Embryonic facial prominence (tissue), 1 donor: ENCODE data around the gene HIVEP1.

Source experiments
- DNase-seq: peaks from one replicate; pipeline ENCODE4 v3.0.0-alpha.2; 2016; ENCODE audit errors: extremely low spot score

The HIVEP1 gene

GRCh38 chr6:12048609-12049008 is 36.5 kb downstream of the HIVEP1 start:
- no peak for DNase-seq

GRCh38 chr6:12049165-12049564 is 37.1 kb downstream of the HIVEP1 start:
- DNase-seq: no peak

DNA sequence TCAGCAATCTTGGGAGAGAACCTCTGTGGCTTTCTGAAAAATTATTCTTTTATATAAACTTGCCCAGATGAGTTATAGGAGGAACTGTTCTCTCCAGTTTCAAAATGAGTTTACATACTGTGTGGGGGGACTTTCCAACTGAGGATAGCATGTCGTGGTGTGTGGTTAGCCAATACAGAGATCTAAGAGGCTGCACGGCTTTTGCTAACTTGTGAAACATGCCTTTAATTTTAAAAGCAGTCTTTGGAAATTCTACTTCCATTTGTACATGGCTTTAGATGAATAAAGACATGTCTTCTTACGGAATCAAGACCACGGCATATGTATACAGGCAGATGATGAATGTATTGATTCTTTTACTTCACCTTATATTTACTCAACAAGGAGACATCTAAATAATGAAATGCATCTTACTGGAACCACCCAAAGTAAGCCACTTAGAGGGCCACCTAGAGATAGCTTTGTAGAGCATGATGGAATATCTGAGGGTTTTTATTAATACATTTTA is 39.8 kb downstream of the HIVEP1 start:
- DNase-seq: peak; percentile 29

GRCh38 chr6:12058172-12058961 is 46.3 kb downstream of the HIVEP1 start:
- no peak for DNase-seq

DNA sequence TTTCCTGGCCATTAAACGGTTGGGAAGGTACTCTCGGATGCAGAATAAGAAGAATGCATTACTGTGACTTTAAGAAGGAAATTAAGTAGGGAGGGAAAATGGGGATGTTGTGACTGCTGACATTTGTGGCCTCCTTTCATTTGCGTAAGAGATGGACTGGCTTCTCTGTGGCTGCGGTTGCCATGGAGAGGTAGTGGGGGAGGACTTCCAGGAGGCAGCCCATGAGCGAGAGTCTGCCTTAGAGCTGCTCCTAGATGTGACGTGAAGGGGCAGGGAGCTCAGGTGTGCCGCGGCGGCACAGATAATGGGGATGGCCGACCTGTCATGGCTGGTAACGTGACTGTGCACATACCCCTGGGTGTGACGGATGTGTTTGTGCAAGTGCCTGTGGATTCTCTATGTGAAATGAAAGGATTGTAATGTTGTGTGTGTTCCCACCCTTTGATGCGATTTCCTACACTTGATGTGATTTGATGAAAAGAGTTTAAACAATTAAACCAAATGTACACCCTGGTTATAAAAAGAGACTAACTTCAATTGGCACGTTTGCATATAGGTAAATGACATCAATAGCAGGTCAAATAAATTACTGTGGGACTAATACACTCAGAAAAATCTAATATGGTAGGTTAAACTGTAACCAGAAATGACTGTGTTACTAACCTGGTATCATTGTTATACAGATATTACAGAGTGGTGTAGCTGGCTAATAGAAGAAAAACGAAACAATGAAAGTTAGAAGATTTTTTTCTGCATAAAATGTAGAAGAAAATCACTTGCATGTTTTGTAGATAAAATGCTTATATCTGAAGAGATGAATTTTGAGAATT is 48.9 kb downstream of the HIVEP1 start:
- DNase-seq: peak; percentile 12

- DNase-seq: no peak
Observed at GRCh38 chr6:12062605-12063004, 50.5 kb downstream of the HIVEP1 start.

DNA sequence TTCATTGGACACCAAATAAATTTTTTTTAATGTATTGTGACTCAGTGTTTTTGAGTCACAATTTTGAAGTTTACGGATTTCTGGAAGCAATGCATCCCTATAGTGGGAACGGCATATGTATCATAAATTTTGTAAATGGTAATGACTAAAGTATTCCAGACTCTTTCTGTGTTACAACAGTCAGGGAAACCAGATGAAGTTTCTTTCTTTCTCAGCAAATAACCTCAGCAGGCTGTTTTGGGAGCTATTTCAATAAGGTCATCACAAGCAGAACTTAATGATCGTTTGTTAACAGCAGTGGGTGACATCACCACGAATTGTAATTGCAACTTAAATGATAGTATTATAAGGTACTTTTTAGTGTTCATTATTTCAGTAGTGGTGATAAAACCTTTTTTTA is 52.0 kb downstream of the HIVEP1 start:
- no peak for DNase-seq

DNA sequence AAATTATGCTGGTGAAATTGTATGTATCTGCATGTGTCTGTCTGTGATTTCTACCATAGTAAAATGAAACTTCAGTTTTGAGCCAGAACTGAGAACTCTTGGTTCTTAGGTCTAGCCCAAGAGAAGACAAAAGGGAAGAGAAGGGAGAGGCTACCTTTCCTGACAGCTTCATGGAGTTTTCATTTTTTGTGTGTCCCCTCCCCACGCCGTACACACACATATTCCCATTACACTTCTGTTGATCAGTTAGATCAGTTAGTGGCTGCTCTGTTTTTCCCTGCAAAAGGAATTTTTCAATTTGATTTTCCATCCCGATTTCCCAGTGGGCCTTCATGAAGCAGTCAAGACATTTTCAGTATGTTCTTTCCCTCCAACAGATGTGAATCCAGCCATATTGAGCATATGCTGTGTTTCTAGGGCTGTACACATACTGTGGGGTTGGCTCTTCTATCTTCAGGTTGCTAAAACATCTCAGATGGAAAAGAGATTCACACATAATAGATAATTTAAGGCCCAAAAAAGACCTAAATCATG is 52.5 kb downstream of the HIVEP1 start:
- DNase-seq: no peak

DNA sequence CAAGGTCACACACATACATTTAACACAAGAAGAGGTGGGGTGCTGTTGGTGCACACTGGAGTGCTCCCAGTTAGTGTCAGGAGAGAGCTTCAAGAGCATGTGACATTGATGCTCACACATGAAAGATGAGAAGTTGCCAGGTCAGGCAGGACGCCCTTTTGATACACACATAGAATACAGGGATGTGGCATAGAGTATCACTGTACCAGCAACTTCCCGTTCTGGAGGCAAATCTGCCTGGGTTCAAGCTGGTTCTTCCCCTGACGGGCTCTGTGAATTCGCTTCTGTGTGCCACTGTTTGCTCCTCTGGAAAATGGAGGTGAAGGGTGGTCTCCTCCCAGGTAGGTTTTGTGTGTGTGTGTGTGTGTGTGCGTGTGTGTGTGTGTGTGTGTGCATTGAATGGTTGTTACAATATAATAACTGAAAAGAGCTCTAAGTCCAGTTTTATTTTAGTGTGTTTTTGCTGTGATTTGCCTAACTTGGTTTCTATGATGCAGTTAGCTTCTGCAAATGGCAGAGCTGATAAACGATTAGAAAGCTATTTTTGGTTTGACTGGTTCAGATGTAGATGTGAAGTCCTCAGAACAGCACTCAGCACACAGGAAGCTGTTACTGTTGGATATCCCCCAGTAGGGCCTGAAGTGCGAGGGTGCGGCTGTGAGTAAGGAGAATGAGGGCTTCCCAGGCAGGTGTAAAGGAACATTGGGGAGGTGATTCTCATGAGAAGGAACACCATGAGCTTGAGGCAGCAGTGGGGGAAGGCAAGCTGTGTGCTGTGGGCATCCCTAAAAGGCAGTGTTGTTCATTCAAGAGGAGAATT is 53.4 kb downstream of the HIVEP1 start:
- no peak for DNase-seq

DNA sequence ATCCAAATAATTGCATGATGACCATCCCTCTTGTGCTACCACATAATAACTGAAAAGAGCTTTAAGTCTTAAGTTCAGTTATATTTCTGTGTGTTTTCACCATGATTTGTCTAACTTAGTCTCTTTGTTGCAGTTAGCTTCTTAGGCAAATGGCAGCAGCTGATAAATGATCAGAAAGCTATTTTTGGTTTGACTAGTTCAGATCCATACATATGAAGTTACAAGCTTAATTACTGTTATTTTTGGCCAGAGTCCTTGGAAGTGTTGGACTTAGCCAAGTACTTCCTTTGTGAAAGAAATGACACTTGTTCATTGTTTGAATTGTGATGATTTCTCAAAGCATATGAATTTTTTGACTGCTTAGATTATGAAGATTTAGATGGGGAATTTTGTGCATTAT is 54.2 kb downstream of the HIVEP1 start:
- no peak for DNase-seq

DNA sequence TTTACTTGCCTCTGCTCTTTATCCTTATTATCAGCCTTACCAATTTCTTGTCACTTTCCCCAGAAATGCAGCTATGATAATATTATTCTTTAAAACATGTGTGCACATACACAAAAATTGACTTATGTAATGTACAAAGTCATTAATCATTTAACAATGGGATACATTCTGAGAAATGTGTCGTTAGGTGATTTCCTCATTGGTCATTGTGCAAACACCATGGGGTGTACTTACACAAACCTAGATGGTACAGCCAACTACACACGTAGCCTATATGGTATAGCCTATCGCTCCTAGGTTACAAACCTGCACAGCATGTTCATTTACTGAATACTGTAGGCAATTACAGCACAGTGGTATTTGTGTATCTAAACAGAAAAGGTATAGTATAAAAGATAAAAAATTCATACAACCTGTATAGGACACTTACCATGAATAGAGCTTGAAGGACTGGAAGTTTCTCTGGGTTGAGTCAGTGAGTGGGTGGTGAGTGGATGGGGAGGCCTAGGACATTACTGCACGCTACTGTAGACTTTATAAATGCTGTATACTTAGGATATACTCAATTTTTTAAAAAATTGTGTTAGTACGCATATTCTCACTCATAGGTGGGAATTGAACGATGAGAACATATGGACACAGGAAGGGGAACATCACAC is 56.9 kb downstream of the HIVEP1 start:
- DNase-seq: no peak

DNA sequence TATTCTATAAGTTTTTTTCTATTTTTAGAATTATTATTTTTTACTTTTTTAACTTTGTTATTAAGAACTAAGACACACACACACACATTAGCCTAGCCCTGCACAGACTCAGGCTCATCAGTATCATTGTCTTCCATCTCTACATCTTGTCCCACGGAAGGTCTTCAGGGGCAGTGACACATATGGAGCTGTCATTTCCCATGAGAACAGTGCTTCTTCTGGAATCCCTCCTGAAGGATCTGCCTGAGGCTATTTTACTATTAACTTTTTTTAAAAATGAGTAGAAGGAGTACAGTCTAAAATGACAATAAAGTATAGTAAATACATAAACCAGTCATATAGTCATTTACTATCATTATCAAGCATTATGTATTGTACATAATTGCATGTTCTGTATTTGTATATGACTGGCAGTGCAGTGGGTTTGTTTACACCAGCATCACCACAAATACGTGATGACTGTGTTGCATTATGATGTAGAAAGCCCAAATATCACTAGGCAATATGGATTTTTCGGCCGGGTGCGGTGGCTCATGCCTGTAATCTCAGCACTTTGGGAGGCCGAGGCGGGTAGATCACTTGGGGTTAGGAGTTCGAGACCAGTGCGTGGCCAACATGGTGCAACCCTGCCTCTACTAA is 57.9 kb downstream of the HIVEP1 start:
- no peak for DNase-seq

- DNase-seq: no peak
Observed at GRCh38 chr6:12071064-12071615, 59.0 kb downstream of the HIVEP1 start.

DNA sequence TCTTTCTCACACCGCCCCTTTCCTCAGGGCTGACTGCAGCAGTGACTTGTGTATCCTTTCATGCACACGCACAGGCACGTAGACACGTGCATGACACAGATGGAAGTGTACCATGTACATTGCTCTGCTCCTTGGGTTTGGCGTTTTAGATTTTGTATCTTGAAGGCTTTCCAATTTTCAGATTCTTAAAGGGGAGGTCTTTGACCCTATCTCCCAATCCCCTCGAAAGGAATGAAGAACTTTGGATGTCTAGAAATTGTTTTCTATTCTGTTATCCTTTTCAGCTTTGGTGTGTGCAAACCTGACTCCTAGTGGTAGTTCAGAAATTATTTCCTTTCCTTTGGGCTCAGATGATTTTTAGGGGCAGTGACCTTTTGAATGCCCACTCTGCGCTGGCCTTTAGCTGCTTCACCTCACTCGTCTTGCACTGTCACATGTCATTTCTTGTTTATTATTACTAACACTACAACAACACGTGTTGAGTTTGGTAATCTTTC is 63.0 kb downstream of the HIVEP1 start:
- no peak for DNase-seq

- no peak for DNase-seq
Observed at GRCh38 chr6:12077021-12077710, 65.1 kb downstream of the HIVEP1 start.

DNA sequence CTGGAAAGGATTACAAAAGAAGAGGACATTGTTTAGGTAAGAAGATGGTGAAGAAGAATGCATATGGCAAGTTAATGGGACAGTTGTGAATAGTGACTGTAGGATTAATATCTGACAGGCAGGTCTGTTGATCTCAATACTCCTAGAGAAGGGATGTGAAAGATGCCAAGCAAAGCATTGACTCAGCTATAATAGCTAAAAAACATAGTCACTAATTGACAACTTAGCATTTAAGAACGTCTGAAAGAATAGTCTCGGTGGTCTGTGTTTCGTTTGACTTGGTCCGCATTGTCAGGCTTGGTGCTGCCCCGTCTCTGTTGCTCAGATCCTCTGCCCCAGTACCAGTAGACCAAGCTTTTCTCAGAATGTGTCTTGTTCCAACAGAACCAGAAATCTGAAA is 65.9 kb downstream of the HIVEP1 start:
- no peak for DNase-seq

DNA sequence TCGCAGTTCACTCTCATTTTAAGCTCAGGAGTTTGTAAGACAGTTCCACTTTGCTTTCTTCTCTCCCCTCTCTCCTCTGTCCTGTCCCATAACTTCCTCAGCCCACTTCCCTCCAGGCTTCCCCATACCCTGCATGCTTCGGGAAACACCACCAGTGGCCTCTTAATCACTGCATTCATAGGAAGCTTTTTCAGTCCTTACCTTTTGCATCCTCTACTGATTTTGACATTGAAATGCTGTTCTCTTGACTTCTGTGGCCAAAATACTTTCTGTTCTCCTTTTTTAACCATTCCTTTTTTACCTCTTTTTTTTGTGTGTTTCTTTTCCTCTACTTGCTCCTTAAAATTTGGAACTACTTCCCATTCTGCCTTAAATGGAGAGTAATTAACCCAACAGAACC is 69.7 kb downstream of the HIVEP1 start:
- no peak for DNase-seq

DNA sequence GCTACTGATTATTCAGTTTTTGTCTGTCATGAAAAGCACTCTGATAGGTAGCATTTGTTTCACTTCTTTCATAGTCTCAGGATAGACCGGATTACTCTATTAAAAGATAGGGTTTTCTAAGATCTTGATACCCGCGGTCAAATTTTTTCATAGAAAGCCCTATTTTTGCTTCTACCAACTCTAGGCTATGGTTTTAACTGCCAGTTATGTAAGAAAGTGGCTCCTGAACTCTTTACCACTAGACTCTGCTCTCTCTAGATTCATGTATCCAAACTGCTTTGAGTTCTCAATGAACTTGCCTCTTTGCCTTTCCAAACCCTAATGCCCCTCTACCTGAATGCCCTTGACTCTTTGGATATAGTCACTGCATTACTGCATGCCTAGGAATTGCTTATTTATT is 70.3 kb downstream of the HIVEP1 start:
- DNase-seq: no peak

DNA sequence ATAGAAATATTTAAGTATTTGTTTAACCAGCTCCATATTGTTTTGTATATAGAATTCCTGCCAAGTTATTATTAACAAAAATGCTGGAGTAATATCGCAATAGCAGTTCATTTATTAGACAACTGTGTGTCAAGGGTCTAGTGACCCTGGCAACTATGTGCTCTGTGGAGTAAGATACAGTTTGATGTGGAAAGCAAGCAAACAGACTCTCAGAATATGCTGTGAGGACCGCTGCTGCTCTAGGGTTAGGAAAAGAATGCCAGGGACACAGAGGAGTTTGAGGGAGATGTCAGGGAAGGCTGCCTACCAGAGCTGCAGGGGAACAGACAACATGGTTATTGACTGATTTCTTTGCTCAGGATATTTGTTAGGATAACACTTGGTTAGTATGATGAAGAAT is 71.2 kb downstream of the HIVEP1 start:
- DNase-seq: no peak

- DNase-seq: no peak
Observed at GRCh38 chr6:12083763-12084162, 71.7 kb downstream of the HIVEP1 start.
